ENCODE measurements around the gene LNX1. TPM values are rescaled to one million over a fixed set of nuclear protein-coding genes. Genes with fewer than 3 reads are reported as not detected.
A peak's percentile ranks its signal among the peaks of the same experiment; 100 is the strongest.

Gene LNX1
- total RNA-seq (2014; rRNA removed; shearing (Covaris generic)): 9.4 and 10.1 TPM in 2 replicates

DNA sequence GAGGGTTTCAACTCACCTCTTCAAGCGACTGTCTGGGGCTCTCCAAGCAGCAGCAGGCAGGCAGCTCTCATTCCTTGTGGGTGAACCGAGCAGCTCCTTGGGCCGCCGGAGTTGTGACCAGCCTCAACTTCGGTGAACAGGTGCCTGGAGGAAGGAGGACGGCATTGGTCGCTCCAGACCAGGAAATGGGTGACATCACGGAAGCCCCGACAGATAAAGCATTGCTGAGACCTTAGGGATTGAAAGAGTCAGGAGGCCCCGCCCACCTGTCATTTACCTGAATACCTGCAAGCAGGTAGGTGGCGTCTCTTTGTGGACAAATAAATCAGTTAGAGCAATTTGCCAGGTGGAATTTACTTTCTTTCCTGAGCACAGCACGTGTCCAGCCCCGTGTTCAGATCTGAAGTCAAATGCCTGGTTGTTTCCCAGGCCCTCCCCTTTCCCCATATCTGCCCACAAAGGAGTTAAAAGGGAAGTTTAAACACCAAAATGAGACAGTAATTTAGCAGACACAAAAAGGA is at the start of gene LNX1:
Gene LNX1, minus strand, starts transcription at position 115 of the 521 bp plus-strand sequence. CDS start 17,484 bp downstream, outside the sequence.
- DNase-seq (ENCODE audit: low spot score): peak; percentile 97

DNA sequence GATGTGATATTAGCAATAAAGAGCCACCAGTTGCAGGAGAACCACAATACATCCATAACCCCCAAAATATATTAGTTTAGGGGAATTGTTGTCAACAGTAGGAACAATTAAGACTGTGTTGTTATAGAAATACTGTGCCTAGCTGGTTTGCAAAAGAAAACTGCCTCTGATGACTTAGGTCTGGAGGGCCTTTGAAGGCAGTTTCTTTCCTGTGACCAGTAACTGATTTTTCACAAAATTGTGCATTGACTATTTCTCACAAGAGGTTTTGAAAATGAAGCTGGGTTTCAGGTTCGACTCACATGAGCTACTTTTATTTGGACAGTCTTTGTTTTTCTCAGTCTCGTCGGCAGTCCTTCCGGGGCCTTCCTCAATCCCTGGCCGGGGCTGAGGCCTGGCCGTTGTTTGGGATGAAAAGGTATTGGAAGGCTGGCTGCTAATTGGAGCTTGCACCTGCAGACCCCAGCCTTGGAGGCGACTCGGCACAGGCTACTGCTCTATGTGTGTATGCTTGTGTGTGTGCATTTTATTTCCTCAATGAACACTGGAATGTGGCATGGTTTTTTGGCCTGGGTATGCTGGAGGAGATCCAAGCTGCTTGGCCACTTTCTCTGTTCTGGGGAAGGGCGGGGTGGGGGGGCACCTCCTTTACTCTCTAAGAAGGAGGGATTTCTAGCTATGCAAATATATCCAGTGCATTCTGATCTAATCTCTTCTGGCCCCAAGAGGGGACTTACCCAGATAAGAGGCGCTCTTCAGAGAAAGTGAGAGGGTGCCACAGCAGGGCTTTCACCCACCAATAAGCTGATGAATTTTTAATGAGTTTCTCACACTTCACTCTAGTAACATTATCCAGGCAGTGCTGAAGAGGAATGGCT is 49.5 kb upstream of the LNX1 start:
- DNase-seq (ENCODE audit: low spot score): no peak

DNA sequence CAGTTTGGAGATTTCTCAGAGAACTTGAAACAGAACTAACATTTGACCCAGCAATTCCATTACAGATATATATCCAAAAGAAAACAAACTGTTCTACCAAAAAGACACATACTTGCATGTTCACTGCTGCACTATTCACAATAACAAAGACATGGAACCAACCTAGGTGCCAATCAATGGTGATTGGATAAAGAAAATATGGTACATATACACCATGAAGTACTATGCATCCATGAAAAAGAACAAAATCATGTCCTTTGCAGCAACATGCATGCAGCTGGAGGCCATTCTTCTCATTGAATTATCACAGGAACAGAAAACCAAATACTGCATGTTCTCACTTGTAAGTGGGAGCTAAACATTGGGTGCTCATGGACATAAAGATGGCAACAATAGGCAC is 47.6 kb upstream of the LNX1 start:
- no peak for DNase-seq (ENCODE audit: low spot score)

DNA sequence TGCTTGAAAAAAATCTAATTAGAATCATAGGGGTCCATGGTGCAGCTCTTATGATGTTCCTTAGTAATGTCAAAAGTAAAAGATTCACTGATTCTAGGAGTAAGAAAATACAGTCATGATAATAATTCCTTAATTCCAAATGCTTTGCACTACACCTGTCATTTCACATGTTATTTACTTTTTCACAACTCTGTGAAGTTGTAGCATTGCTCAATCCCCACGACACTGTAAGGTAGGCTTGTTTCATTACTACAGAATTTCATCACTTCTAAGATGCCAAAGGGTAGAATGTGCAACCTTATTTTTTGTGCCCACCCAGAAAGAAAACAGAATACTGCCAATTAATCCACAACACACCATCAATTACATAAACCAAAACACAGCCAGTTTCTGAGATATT is 46.1 kb upstream of the LNX1 start:
- DNase-seq (ENCODE audit: low spot score): no peak

DNA sequence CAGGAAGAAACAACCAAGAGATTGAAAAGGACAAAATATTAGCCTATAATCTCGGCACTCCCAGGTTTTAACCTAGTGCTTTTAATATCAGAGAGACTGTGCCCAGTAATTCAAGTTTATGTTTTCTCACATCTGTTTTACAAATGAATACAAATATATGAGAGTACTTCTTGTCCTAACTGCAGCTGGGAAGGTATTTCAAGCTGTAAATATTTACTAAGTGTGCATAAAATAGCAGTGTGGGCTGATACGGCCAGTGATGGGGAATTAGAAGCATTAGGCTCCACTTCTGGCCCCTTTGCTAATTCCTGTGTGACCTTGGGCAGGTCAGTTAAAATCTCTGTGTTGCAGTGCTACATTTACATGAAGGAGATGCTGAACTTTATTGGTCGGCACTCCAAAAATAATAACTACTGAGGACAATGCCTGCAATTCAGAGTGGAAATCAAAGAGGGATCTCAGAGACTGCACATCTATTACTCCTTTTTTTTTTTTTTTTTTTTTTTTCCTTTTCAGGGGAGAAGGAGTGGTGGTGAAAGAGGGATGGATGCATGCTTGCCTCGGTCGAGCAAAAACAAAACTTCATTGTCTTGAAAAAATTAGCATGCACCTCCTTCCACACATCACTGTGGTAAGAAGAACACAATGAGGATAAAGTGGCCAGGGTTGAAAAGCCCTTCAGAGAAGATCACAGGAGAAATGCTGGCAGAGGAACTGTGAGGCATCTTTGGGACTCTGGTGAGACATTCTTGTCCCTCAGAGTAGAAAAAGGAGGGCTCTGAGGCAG is 44.6 kb upstream of the LNX1 start:
- DNase-seq (ENCODE audit: low spot score): no peak

DNA sequence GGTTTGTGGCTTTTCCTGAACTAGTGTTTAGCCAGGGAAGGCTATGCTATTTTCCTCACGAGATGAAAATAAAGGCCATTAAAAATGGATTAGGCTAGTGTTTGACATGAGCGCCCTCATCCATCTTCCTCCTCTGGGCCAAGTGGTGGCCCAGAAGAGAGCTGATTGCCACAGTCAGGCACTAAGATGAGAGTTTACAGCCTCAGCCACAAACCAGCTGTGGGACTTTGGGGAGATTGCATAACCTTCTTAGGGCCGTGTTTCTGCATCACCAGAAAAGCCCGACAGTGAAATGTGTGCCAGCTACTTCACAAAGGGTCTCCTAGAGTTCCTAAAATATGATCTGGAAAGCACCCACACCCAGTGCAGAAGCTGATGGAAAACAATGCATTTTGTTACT is 42.3 kb upstream of the LNX1 start:
- DNase-seq (ENCODE audit: low spot score): no peak

DNA sequence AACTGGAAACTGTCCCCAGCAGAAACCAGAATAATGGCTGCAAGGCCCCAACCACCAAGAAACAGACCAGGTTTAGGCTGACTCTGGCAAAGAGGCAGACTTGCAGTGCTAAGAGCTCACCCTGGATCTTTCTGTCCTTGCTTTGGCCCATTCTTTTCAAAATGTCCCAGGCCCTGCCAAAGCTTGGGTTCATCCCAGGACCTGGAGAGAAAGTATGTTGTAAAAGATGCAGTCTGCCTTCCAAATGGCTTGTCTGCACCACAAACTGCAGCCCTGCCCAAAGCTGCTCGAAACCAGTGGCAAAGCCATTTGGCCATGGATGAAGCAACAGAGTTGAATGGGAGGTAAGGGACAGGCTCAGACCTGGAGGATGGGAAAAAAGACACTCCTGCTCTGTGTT is 38.0 kb upstream of the LNX1 start:
- no peak for DNase-seq (ENCODE audit: low spot score)

DNA sequence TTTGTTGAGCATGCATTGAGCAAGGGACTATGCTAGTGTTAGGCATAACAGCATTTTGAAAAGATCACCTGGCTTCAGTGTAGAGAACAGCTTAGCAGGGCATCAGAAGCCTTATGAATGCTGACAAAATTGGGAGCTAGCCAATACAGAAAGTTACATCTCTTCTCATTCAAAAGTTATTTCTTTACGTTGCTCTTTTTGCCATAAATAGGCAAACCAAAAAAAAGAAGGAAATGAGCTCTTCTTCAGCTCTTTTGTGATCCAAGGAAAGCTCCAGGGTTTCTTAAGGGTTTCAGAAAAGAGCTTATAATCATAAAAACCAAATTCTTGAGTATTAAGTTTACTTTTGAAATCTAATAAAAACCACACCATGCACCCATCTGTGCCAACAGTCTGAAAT is 35.2 kb upstream of the LNX1 start:
- DNase-seq (ENCODE audit: low spot score): no peak

DNA sequence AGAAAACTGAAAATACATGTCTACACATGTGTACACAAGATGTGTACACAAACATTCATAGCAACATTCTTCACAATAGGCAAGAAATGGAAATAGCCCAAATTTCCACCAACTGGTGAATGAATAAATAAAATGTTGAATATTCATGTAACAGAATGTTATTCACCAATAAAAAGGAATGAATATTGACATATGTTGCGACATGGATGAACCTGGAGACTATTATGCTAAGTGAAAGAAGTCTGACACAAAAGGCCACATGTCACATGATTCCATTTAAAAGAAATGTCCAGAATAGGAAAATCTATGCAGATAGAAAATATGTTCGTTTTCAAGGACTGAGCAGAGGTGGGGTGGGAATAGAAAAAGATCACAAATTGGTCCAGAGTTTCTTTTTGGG is 34.6 kb upstream of the LNX1 start:
- no peak for DNase-seq (ENCODE audit: low spot score)

DNA sequence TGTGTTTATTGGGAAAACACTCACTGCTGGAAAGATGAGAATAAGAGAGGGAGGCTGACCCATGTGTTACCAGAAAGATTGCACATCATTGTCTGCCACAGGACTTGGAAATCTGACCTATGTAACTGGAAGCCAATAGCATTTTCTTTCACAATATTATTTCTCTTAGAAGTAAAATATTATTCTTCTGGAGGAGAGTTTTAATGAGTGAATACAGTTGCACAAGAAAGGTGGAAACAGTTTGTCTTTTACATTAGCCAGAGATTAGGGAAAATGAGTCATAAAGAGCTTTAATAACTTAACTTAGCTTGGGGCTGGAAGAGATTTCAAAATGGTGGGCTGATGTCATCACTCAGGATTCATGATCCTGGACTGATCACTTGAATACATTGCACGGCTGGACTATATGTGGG is 31.5 kb upstream of the LNX1 start:
- no peak for DNase-seq (ENCODE audit: low spot score)

DNA sequence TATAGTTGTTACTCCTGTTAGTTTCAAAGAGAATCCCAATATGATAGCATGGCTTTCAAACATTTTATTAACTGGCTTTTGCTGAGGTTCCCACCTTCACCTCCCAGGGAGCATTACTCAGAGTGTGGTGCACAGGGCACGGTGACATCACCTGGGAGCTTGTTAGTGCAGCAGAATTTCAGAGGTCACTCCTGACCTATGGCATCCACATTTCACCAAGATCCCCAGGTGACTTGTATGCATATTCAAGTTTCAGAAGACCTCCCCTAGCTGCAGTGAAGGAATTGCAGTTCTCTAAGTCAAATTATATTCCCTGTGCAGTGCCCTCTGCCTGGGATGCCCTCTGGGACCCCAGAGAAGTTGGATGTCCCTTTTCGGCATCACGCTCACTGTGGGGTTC is 29.7 kb upstream of the LNX1 start:
- peak; percentile 40 for DNase-seq (ENCODE audit: low spot score)

DNA sequence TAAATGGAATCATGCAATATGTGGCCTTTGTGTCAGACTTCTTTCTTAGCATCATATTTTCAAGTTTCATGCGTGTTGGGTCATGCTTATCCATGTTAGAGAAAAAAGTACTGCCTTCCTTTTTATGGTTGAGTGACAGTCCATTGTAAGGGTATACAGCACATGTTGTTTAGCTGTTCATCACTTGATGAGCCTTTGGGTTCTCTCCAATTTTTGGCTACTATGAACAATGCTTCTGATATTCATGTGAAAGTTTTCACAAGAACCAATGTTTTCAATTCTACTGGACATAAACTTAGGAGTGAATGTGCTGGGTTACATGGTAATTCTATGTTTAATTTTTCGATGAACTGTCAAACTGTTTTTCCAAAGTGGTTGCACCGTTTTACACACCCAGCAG is 28.1 kb upstream of the LNX1 start:
- no peak for DNase-seq (ENCODE audit: low spot score)

DNA sequence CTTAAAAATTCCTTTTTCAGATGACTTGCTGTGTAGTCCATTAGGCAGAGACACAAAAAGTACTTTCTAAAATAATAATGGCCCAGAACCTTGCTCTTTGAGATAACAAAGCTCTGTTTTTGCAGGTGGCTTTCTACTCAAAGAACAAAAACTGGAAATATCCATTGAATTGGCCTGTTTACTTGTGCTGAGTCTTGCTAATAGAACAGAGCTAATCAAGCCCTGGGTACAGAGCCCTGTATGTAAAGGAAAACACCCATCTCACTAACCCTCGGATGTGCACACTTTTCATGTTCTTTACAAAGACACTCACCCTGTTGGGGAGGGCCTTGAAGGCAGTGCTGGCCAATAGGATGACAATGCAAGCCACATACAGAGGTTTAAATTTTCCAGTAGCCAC is 27.0 kb upstream of the LNX1 start:
- DNase-seq (ENCODE audit: low spot score): no peak

DNA sequence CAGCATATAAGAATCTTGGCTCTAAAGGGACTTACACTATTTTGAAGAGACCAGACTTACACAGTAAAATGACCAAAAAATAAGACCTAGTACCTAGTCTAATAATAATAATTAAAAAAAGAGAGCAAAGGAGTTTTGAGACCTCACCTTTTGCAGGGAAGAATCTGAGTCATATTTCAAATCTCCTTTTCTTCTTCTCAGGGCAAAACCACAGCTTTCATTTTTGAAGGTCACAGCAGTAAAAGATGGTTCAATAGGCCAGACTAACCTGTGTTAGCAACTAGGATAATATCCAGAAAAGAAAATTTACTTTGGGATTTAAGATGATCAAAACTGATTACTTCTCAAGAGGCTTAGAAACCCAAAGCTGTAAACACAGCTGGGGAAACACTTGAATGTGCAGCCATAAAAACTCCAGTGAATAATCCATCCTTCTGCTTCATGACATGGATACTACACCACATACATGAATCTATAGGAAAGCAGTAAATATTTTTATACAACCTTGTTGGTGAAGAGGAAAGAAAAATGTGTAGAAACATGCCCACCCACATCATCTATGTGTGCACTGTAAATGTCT is 25.9 kb upstream of the LNX1 start:
- DNase-seq (ENCODE audit: low spot score): no peak

DNA sequence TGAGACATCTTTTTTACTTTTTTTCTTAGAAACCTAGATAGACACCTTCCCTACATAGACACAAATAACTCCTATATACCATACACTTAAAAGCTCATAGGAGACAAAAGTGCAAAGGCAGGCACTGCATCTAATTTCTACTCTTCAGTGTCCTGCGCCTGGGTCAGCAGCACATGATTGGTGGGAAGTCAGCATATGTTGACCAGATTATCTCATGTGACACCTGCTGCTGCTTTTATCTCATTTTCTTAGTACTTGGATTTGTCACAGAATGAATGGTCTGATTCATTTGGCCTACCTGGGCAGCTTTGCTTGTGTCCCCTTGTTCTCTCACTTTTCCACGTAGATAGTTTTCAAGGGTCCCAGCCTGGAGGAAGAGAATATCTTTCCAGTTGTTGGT is 24.9 kb upstream of the LNX1 start:
- DNase-seq (ENCODE audit: low spot score): no peak

DNA sequence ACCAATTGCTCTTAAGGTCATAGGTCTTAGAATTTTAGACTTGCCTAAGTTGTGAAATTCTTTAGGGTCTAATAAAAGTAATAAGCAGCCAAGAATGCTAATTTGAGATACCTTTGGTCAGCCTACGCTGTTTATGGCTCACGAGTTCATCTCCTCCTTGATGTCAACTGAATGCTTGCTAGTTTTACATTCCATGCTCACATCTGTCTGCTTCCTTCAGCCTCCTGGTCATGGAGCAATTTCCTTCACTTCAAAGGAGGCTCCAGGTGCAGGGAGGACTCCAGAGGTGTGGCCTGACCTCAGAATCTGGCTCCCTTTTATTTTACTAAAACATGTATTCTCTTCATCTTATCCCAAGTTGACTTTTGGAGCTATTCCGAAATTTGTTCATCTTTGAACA is 23.3 kb upstream of the LNX1 start:
- peak; percentile 48 for DNase-seq (ENCODE audit: low spot score)

DNA sequence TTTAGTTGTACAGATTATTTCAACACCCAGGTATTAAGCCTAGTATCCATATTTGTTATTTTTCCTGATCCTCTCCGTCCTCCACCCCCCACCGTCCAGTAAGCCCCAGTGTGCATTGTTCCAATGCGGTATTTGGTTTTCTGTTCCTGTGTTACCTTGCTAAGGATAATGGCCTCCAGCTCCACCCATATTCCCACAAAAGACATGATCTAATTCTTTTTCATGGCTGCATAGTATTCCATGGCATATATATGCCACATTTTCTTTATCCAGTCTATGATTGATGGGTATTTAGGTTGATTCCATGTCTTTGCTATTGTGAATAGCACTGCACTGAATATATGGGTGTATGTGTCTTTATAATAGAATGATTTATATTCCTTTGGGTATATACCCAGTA is 22.1 kb upstream of the LNX1 start:
- DNase-seq (ENCODE audit: low spot score): no peak

DNA sequence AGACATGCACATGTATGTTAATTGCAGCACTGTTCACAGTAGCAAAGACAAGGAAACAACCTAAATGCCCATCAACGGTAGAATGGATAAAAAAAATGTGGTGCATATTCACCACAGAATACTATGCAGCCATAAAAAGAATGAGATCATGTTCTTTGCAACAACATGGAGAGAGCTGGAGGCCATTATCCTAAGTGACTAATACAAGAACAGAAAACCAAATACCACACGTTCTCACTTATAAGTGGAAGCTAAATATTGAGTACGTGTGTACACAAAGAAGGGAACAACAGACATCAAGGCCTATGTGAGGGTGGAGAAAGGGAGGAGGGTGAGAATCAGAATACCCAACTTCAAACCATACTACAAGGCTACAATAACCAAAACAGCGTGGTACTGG is 17.4 kb upstream of the LNX1 start:
- DNase-seq (ENCODE audit: low spot score): no peak

DNA sequence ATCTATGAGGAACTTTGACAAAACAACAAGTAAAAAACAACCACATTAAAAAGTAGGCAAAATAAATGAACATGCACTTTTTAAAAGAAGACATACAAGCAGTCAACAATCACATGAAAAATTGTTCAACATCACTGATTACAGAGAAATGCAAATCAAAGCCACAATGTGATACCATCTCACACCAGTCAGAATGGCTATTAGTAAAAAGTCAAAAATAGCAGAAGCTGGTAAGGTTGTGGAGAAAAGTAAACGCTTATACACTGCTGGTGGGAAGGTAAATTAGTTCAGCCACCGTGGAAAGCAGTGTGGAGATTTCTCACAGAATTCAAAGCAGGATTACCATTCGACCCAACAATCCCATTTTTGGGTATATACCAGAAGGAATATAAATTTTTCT is 17.0 kb upstream of the LNX1 start:
- DNase-seq (ENCODE audit: low spot score): no peak

DNA sequence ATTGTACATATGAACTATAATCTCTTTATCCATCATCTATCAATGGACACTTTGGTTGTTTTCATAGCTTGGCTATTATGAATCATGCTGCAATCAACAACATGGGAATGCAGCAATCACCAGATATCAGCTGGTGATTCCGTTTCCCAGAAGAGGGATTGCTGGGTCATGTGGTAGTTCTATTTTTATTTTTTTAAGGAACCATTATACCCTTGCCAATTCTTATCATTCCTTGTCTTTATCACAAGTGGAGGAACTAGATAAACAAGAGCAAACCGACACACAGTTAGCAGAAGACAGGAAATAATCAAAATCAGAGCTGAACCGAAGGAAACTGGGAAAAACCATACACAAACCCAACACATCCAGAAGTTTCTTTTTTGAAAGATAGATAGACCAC is 14.5 kb upstream of the LNX1 start:
- no peak for DNase-seq (ENCODE audit: low spot score)

DNA sequence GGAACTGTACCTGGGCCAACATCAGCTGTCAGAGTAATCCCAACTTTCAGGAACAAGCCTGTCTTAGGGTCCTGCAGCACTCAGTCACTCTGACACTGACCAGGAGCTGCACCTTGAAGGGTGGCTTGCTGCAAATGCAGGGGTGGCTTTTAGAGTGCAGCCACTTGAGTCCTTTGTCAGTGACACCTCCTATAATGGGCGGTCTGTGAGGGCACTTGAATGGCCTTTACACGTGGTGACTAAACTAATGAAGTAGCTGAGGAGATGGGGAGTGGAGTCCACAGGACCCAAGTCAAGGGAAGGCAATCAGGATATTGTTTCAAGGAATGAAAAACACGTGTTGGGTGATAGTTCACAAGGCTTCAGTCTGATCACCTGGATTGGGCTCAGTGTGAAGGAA is 11.1 kb upstream of the LNX1 start:
- no peak for DNase-seq (ENCODE audit: low spot score)

DNA sequence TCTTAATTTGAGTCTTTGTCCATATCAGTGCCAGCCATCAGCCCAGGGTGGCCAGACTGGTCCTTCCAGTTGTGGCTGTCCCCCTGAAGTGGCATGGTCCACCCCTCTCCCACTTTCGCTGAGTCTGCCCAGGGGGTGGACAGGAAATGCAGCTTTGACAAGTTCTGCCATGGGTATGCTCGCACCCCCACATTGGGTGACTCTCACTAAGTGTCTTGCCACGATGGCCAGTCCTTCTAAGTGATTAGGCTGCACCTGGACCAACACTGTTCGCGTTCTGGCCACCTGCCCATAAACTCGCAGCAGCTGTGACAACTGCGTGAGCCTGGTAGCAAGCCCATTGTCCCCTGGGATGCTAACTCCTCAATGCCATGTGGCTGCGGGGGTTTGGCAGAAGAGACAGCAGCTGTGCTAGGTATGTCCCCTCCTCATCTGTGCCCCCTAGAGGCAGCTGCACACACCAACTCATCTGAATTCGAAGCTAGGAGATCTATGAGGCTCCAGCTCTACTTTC is 10.0 kb upstream of the LNX1 start:
- peak; percentile 82 for DNase-seq (ENCODE audit: low spot score)

Measured in HT-29 (cell line).